HepG2 (cell line): Measurements from ENCODE around the gene RNU7-1. TPM values are rescaled to one million over a fixed set of nuclear protein-coding genes. Genes with fewer than 3 reads are reported as not detected.

ENCODE experiments used
- ATF7 ChIP-seq, 2 experiments: fragments of 450-650 bp in 1 of 2; sonication (generic) in 1 of 2; formaldehyde crosslinking in 1 of 2; IDR thresholded peaks; 2 replicates each; pipeline versions ENCODE4 v1.4.0 to v1.6.1; 2016 to 2020; ENCODE audit warnings: antibody characterized with exemption in 1 of 2, mild to moderate bottlenecking in 1 of 2, missing genetic modification reagents in 1 of 2
- DR1 ChIP-seq: sonication (generic); formaldehyde crosslinking; IDR thresholded peaks from 2 replicates; pipeline ENCODE4 v1.8.0; 2021; ENCODE audit warnings: mild to moderate bottlenecking, missing genetic modification reagents, inconsistent platforms
- ISX ChIP-seq: sonication (generic); formaldehyde crosslinking; conservative IDR thresholded peaks from 2 replicates; pipeline ENCODE4 v1.5.0; 2020; ENCODE audit warnings: missing genetic modification reagents
- MIER3 ChIP-seq: IDR thresholded peaks from 2 replicates; pipeline ENCODE4 v1.6.1; 2016; ENCODE audit warnings: missing compliant biosample characterization, borderline replicate concordance
- NFYB ChIP-seq: sonication (generic); formaldehyde crosslinking; IDR thresholded peaks from 2 replicates; pipeline ENCODE4 v1.4.0; 2020; ENCODE audit warnings: missing genetic modification reagents
- RBM22 ChIP-seq: fragments of 200-400 bp; formaldehyde crosslinking; optimal IDR thresholded peaks from 2 replicates; pipeline ENCODE3; 2017; ENCODE audit warnings: mild to moderate bottlenecking, low read length, moderate library complexity
- ZNF260 ChIP-seq: sonication (generic); formaldehyde crosslinking; IDR thresholded peaks from 2 replicates; pipeline ENCODE4 v1.4.0; 2020; ENCODE audit warnings: missing genetic modification reagents, low read depth, mild to moderate bottlenecking, borderline replicate concordance
- ZNF761 ChIP-seq: sonication (generic); formaldehyde crosslinking; conservative IDR thresholded peaks from 2 replicates; pipeline ENCODE4 v1.4.0; 2020; ENCODE audit warnings: mild to moderate bottlenecking, missing genetic modification reagents
- ZNF839 ChIP-seq: sonication (generic); formaldehyde crosslinking; IDR thresholded peaks from 2 replicates; pipeline ENCODE4 v1.4.0; 2020; ENCODE audit warnings: missing genetic modification reagents, mild to moderate bottlenecking, borderline replicate concordance
- polyA plus RNA-seq, 8 experiments: library from polyadenylated mRNA; depleted of rRNA in 3 of 8; stranded (reverse) in 7 of 8; unstranded in 1 of 8; fragments of >200 nt; fragmentation: Illumina TruSeq in 4 of 8; extraction: Trizol in 4 of 8; gene quantifications; 2 replicates each; pipeline versions ENCODE4 v1.2.1 to v1.2.3, GENCODE V29; 2011 to 2016; ENCODE audit warnings: low read depth in 4 of 8, missing spikeins in 1 of 8, mixed read lengths in 1 of 8; ENCODE audit not compliant: insufficient read depth in 1 of 8
- total RNA-seq, 5 experiments: library from RNA; depleted of rRNA; stranded (reverse); fragments of >200 nt; fragmentation: Illumina TruSeq; extraction: Trizol; gene quantifications; 2 replicates each; pipeline ENCODE4 v1.2.3, GENCODE V29; 2016; ENCODE audit warnings: low read depth in 1 of 5
- TF ChIP-seq, protein P1 (sequence below): sonication (generic); formaldehyde crosslinking; conservative IDR thresholded peaks from 2 replicates; pipeline ENCODE4 v1.4.0; 2020; ENCODE audit warnings: missing genetic modification reagents
- TF ChIP-seq, protein P2 (sequence below): sonication (generic); formaldehyde crosslinking; IDR thresholded peaks from 2 replicates; pipeline ENCODE4 v1.4.0; 2020; ENCODE audit warnings: mild to moderate bottlenecking, missing genetic modification reagents, borderline replicate concordance
- TF ChIP-seq, protein P3 (sequence below): sonication (generic); formaldehyde crosslinking; IDR thresholded peaks from 2 replicates; pipeline ENCODE4 v1.8.0; 2022; ENCODE audit warnings: missing genetic modification reagents, mild to moderate bottlenecking, moderate library complexity, borderline replicate concordance
- TF ChIP-seq, protein P4 (sequence below): IDR thresholded peaks from 2 replicates; pipeline ENCODE4 v1.6.1; 2016; ENCODE audit warnings: low read depth
- TF ChIP-seq, protein P5 (sequence below): sonication (generic); formaldehyde crosslinking; conservative IDR thresholded peaks from 2 replicates; pipeline ENCODE4 v1.4.0; 2020; ENCODE audit warnings: missing genetic modification reagents
- TF ChIP-seq, protein P6 (sequence below): IDR thresholded peaks from 2 replicates; pipeline ENCODE4 v1.6.1; 2012; ENCODE audit warnings: low read length, improper control_type of control experiment

Gene RNU7-1
- total and polyA plus RNA-seq, 2 of the 13 experiments (the other 11 are each of a cell fraction or from before 2014, with no cell fraction given), result not detected

DNA sequence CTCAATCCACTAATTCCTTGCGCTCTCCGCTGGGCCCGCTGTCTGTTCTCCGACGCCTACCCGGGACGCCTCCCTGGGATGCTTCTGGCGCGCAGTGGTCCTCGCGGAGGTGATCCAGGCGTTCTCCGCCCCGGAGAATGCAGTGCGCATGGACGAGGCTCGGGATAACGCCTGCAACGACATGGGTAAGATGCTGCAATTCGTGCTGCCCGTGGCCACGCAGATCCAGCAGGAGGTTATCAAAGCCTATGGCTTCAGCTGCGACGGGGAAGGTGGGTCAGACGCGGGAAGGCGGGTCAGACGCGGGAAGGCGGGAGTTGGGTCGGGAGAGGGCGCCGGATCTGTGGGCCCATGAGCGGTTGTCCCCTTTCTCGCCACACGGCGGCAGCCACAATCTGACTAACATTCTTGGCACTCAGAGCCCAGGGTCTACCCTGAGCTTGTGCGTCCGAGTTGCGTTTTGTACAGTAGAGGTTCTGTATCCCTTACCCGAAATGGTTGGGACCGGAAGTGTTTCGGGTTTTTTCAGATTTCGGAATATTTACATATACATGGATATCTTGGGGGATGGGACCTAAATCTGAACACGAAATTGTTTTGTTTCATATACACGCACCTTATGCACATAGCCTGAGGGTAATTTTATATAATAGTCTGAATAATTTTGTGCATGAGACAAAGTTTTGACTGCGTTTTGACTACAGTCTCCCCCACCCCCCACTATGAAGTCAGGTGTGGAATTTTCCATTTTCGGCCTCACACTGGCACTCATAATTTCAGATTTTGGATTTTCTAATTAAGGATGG is 968 bp downstream of the RNU7-1 start (continued):
- TF ChIP-seq, protein P1, sequence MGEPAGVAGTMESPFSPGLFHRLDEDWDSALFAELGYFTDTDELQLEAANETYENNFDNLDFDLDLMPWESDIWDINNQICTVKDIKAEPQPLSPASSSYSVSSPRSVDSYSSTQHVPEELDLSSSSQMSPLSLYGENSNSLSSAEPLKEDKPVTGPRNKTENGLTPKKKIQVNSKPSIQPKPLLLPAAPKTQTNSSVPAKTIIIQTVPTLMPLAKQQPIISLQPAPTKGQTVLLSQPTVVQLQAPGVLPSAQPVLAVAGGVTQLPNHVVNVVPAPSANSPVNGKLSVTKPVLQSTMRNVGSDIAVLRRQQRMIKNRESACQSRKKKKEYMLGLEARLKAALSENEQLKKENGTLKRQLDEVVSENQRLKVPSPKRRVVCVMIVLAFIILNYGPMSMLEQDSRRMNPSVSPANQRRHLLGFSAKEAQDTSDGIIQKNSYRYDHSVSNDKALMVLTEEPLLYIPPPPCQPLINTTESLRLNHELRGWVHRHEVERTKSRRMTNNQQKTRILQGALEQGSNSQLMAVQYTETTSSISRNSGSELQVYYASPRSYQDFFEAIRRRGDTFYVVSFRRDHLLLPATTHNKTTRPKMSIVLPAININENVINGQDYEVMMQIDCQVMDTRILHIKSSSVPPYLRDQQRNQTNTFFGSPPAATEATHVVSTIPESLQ, result 0 out of 2 replicates have a peak, but pooled peaks have one; percentile 29
- TF ChIP-seq, protein P2, sequence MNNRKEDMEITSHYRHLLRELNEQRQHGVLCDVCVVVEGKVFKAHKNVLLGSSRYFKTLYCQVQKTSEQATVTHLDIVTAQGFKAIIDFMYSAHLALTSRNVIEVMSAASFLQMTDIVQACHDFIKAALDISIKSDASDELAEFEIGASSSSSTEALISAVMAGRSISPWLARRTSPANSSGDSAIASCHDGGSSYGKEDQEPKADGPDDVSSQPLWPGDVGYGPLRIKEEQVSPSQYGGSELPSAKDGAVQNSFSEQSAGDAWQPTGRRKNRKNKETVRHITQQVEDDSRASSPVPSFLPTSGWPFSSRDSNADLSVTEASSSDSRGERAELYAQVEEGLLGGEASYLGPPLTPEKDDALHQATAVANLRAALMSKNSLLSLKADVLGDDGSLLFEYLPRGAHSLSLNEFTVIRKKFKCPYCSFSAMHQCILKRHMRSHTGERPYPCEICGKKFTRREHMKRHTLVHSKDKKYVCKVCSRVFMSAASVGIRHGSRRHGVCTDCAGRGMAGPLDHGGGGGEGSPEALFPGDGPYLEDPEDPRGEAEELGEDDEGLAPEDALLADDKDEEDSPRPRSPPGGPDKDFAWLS (CRISPR knock-in tag), result no peak
- TF ChIP-seq NFYB (CRISPR knock-in tag), result 0 out of 2 replicates have a peak, but pooled peaks have one; percentile 27
- no peak for TF ChIP-seq ATF7 (IDR thresholded peaks at IDR 0.05)
- TF ChIP-seq ATF7 (CRISPR knock-in tag; IDR thresholded peaks at IDR 0.05), result no peak
- no peak; the same call in 1 of the 2 replicates for TF ChIP-seq DR1 (CRISPR knock-in tag)
- no peak for TF ChIP-seq ZNF260 (CRISPR knock-in tag)
- TF ChIP-seq, protein P3, sequence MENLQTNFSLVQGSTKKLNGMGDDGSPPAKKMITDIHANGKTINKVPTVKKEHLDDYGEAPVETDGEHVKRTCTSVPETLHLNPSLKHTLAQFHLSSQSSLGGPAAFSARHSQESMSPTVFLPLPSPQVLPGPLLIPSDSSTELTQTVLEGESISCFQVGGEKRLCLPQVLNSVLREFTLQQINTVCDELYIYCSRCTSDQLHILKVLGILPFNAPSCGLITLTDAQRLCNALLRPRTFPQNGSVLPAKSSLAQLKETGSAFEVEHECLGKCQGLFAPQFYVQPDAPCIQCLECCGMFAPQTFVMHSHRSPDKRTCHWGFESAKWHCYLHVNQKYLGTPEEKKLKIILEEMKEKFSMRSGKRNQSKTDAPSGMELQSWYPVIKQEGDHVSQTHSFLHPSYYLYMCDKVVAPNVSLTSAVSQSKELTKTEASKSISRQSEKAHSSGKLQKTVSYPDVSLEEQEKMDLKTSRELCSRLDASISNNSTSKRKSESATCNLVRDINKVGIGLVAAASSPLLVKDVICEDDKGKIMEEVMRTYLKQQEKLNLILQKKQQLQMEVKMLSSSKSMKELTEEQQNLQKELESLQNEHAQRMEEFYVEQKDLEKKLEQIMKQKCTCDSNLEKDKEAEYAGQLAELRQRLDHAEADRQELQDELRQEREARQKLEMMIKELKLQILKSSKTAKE (CRISPR knock-in tag), result peak; percentile 67; the same call in 1 of the 2 replicates
- TF ChIP-seq ZNF761 (CRISPR knock-in tag), result no peak
- no peak for TF ChIP-seq RBM22
- TF ChIP-seq, protein P4, sequence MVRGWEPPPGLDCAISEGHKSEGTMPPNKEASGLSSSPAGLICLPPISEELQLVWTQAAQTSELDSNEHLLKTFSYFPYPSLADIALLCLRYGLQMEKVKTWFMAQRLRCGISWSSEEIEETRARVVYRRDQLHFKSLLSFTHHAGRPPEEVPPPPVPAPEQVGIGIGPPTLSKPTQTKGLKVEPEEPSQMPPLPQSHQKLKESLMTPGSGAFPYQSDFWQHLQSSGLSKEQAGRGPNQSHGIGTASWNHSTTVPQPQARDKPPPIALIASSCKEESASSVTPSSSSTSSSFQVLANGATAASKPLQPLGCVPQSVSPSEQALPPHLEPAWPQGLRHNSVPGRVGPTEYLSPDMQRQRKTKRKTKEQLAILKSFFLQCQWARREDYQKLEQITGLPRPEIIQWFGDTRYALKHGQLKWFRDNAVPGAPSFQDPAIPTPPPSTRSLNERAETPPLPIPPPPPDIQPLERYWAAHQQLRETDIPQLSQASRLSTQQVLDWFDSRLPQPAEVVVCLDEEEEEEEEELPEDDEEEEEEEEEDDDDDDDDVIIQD (CRISPR knock-in tag), result 0 out of 2 replicates have a peak, but pooled peaks have one; percentile 18
- TF ChIP-seq, protein P5, sequence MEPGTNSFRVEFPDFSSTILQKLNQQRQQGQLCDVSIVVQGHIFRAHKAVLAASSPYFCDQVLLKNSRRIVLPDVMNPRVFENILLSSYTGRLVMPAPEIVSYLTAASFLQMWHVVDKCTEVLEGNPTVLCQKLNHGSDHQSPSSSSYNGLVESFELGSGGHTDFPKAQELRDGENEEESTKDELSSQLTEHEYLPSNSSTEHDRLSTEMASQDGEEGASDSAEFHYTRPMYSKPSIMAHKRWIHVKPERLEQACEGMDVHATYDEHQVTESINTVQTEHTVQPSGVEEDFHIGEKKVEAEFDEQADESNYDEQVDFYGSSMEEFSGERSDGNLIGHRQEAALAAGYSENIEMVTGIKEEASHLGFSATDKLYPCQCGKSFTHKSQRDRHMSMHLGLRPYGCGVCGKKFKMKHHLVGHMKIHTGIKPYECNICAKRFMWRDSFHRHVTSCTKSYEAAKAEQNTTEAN (CRISPR knock-in tag), result no peak
- TF ChIP-seq, protein P6, sequence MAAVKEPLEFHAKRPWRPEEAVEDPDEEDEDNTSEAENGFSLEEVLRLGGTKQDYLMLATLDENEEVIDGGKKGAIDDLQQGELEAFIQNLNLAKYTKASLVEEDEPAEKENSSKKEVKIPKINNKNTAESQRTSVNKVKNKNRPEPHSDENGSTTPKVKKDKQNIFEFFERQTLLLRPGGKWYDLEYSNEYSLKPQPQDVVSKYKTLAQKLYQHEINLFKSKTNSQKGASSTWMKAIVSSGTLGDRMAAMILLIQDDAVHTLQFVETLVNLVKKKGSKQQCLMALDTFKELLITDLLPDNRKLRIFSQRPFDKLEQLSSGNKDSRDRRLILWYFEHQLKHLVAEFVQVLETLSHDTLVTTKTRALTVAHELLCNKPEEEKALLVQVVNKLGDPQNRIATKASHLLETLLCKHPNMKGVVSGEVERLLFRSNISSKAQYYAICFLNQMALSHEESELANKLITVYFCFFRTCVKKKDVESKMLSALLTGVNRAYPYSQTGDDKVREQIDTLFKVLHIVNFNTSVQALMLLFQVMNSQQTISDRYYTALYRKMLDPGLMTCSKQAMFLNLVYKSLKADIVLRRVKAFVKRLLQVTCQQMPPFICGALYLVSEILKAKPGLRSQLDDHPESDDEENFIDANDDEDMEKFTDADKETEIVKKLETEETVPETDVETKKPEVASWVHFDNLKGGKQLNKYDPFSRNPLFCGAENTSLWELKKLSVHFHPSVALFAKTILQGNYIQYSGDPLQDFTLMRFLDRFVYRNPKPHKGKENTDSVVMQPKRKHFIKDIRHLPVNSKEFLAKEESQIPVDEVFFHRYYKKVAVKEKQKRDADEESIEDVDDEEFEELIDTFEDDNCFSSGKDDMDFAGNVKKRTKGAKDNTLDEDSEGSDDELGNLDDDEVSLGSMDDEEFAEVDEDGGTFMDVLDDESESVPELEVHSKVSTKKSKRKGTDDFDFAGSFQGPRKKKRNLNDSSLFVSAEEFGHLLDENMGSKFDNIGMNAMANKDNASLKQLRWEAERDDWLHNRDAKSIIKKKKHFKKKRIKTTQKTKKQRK, result no peak
- TF ChIP-seq ISX (CRISPR knock-in tag), result no peak
- no peak for TF ChIP-seq MIER3 (CRISPR knock-in tag)
- no peak for TF ChIP-seq ZNF839 (CRISPR knock-in tag)
